ENCODE results near the gene ERC2.

DNA sequence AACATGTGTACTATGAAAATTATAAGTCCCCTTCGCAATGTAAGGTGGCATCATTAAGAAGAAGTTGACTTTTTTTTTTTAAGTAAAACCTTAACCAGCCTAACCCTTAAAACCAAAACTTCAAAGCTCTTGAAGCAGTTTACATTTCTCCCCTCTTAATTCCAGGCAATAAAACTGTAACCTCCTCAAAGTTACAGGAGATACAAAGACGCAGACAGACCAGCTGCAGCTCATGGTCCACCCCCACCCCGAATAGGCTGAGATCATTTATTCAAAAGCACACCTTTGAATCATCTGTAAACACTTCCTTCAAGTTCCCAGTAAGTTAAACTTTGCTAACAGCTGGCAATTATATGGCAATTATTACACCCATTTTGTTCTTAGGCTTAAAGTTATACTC is 414.5 kb downstream of the ERC2 start:
- TF ChIP-seq MAX (IDR thresholded peaks at IDR 0.05; ENCODE audit: insufficient read depth, insufficient read length) (no peak), POLR2A (IDR thresholded peaks at IDR 0.05; ENCODE audit: low read depth, low read length) (no peak), POLR2AphosphoS5 (IDR thresholded peaks at IDR 0.05; ENCODE audit: insufficient read depth, low read depth, low read length) (no peak), EZH2 (IDR thresholded peaks at IDR 0.05; ENCODE audit: borderline replicate concordance, low read depth, low read length, severe bottlenecking) (no peak), MYC (IDR thresholded peaks at IDR 0.05; ENCODE audit: low read depth, low read length) (no peak), JUN (IDR thresholded peaks at IDR 0.05; ENCODE audit: borderline replicate concordance, insufficient read depth, insufficient read length, low read depth) (no peak), FOS (IDR thresholded peaks at IDR 0.05; ENCODE audit: borderline replicate concordance, insufficient read depth, low read length) (no peak), GATA2 (IDR thresholded peaks at IDR 0.05; ENCODE audit: insufficient read depth, insufficient read length, low read depth, low read length) (no peak)
- TF ChIP-seq, protein P1, sequence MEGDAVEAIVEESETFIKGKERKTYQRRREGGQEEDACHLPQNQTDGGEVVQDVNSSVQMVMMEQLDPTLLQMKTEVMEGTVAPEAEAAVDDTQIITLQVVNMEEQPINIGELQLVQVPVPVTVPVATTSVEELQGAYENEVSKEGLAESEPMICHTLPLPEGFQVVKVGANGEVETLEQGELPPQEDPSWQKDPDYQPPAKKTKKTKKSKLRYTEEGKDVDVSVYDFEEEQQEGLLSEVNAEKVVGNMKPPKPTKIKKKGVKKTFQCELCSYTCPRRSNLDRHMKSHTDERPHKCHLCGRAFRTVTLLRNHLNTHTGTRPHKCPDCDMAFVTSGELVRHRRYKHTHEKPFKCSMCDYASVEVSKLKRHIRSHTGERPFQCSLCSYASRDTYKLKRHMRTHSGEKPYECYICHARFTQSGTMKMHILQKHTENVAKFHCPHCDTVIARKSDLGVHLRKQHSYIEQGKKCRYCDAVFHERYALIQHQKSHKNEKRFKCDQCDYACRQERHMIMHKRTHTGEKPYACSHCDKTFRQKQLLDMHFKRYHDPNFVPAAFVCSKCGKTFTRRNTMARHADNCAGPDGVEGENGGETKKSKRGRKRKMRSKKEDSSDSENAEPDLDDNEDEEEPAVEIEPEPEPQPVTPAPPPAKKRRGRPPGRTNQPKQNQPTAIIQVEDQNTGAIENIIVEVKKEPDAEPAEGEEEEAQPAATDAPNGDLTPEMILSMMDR (IDR thresholded peaks at IDR 0.05; ENCODE audit: extremely low read depth in 1 of 2, insufficient read depth in 1 of 2, low read depth in 1 of 2, low read length in 2 of 2): no peak
